CD8-positive, alpha-beta memory T cell (primary cell): ENCODE data around the gene PPP1R1B. TPM values are rescaled to one million over a fixed set of nuclear protein-coding genes. Genes with fewer than 3 reads are reported as not detected.

ENCODE experiments used
- CTCF ChIA-PET: fragments of 350-600 bp; sonication (Branson Sonifier 250); formaldehyde crosslinking; loops from one replicate; lab custom pipeline; 2021; ENCODE audit warnings: antibody characterized with exemption; lab: Charles Lee
- POLR2A ChIA-PET: fragments of 350-600 bp; sonication (Branson Sonifier 250); formaldehyde crosslinking; loops from one replicate; lab custom pipeline; 2021; ENCODE audit warnings: antibody characterized with exemption; lab: Charles Lee
- DNase-seq, 5 donors: peaks; one replicate each; pipeline versions ENCODE4 v3.0.0 to v3.0.0-alpha.2; 2020 to 2022; ENCODE audit warnings: mixed read lengths in 1 of 5
- H3K27ac ChIP-seq: one replicate; pipeline ENCODE4 v1.7.0; 2013; ENCODE audit warnings: low read depth, mild to moderate bottlenecking, low read length, moderate library complexity
- H3K27me3 ChIP-seq: 2 replicates; pipeline ENCODE4 v1.7.0; 2013; ENCODE audit warnings: low read length, mild to moderate bottlenecking; ENCODE audit not compliant: insufficient read depth, poor library complexity, severe bottlenecking
- H3K36me3 ChIP-seq: 2 replicates; pipeline ENCODE4 v1.7.0; 2013; ENCODE audit warnings: mild to moderate bottlenecking, low read length, moderate library complexity; ENCODE audit not compliant: insufficient read depth
- H3K4me1 ChIP-seq: 2 replicates; pipeline ENCODE4 v1.7.0; 2013; ENCODE audit warnings: mild to moderate bottlenecking, low read length, moderate library complexity; ENCODE audit not compliant: insufficient read depth
- H3K4me3 ChIP-seq: 2 replicates; pipeline ENCODE4 v1.7.0; 2013; ENCODE audit warnings: mild to moderate bottlenecking, low read length
- H3K9me3 ChIP-seq: 2 replicates; pipeline ENCODE4 v1.7.0; 2013; ENCODE audit warnings: mild to moderate bottlenecking, low read length
- H3K27ac Mint-ChIP-seq, 8 donors: one replicate each; pipeline ENCODE4 v1.8.0; 2020 to 2021; ENCODE audit warnings: mixed read lengths in 8 of 8, mild to moderate bottlenecking in 6 of 8, inconsistent platforms in 3 of 8, moderate library complexity in 3 of 8
- H3K27me3 Mint-ChIP-seq, 2 donors: one replicate each; pipeline ENCODE4 v1.8.0; 2020 to 2021; ENCODE audit warnings: mixed read lengths in 2 of 2, mild to moderate bottlenecking in 1 of 2, moderate library complexity in 1 of 2
- H3K36me3 Mint-ChIP-seq, 3 donors: one replicate each; pipeline ENCODE4 v1.8.0; 2020 to 2021; ENCODE audit warnings: mixed read lengths in 3 of 3, inconsistent platforms in 1 of 3, mild to moderate bottlenecking in 1 of 3
- H3K4me1 Mint-ChIP-seq, 3 donors: one replicate each; pipeline ENCODE4 v1.8.0; 2020 to 2021; ENCODE audit warnings: mixed read lengths in 3 of 3, inconsistent platforms in 1 of 3, mild to moderate bottlenecking in 1 of 3
- H3K4me3 Mint-ChIP-seq, 7 donors: one replicate each; pipeline ENCODE4 v1.8.0; 2020 to 2021; ENCODE audit warnings: mixed read lengths in 7 of 7, mild to moderate bottlenecking in 6 of 7, moderate library complexity in 4 of 7, inconsistent platforms in 2 of 7
- H3K9me3 Mint-ChIP-seq, 5 donors: one replicate each; pipeline ENCODE4 v1.8.0; 2020 to 2022; ENCODE audit warnings: mixed read lengths in 5 of 5, mild to moderate bottlenecking in 3 of 5, moderate library complexity in 2 of 5, inconsistent platforms in 1 of 5
- polyA plus RNA-seq: library from polyadenylated mRNA; unstranded; fragments of 300-500 nt; fragmentation: Illumina TruSeq; gene quantifications from one replicate; pipeline ENCODE4 v1.2.3, GENCODE V29; 2021
- total RNA-seq, 2 experiments: library from RNA; stranded (reverse); gene quantifications; one replicate each; pipeline ENCODE4 v1.2.3, GENCODE V29; 2021

PPP1R1B gene
- total and polyA plus RNA-seq, 3 experiments from 2014 or later: not detected

- CTCF ChIA-PET: interaction anchor here (0.6 to 11.4 kb wide), 69 partner anchors 8 to 597 kb away, joined by 3 to 161 read pairs (median 4); partner anchors contain the start of genes IKZF3, MIEN1, NEUROD2 and PGAP3
- H3K4me3 ChIP-seq: peak overlapping the region; percentile 50
- no peaks in the 10 kb centered on the region for H3K9me3 Mint-ChIP-seq
- peak overlapping the region; percentile 57 for H3K27ac ChIP-seq
- no peaks in the 10 kb centered on the region for H3K36me3 ChIP-seq
- peaks cover 10 to 14% of the 10 kb centered on the region in 2 donors for H3K27me3 Mint-ChIP-seq
- H3K9me3 ChIP-seq: no peaks in the 10 kb centered on the region
- H3K4me3 Mint-ChIP-seq: peak overlapping the region; percentile 70 to 91 (median 83)
- peak overlapping the region; percentile 80 to 92 (median 87) for H3K27ac Mint-ChIP-seq
- peaks cover 20 to 34% (median 22%) of the 10 kb centered on the region in 3 donors for H3K4me1 Mint-ChIP-seq
- POLR2A ChIA-PET: interaction anchor here (0.6 to 1.3 kb wide), 3 partner anchors 9 to 181 kb away, joined by 3 to 9 read pairs (median 3); partner anchors contain the start of gene PGAP3
- H3K36me3 Mint-ChIP-seq: no peaks in the 10 kb centered on the region
- peak; percentile 80 to 89 (median 83) for DNase-seq
- H3K4me1 ChIP-seq: peaks cover 32% of the 10 kb centered on the region
- peaks cover 17% of the 10 kb centered on the region for H3K27me3 ChIP-seq
Measured at GRCh38 chr17:39621523-39622379, 5.0 kb upstream of the PPP1R1B start.

GRCh38 chr17:39622380-39623006 is 4.3 kb upstream of the PPP1R1B start:
- H3K4me3 Mint-ChIP-seq: peak overlapping the region; percentile 70 to 91 (median 83)
- peak in 3 of 5 donors; percentile 14 to 71 (median 27) for DNase-seq
- H3K9me3 Mint-ChIP-seq: no peaks in the 10 kb centered on the region
- peak overlapping the region; percentile 80 to 92 (median 87) for H3K27ac Mint-ChIP-seq
- H3K9me3 ChIP-seq: no peaks in the 10 kb centered on the region
- peaks cover 18 to 37% (median 20%) of the 10 kb centered on the region in 3 donors for H3K4me1 Mint-ChIP-seq
- H3K27me3 ChIP-seq: peaks cover 17% of the 10 kb centered on the region
- H3K27me3 Mint-ChIP-seq: peaks cover 10 to 16% of the 10 kb centered on the region in 2 donors
- H3K36me3 Mint-ChIP-seq: no peaks in the 10 kb centered on the region
- CTCF ChIA-PET: interaction anchor here (0.8 to 11.4 kb wide), 42 partner anchors 9 to 596 kb away, joined by 3 to 161 read pairs (median 5); partner anchors contain the start of genes IKZF3, MIEN1, PNMT and STARD3
- peaks cover 31% of the 10 kb centered on the region for H3K4me1 ChIP-seq
- peak overlapping the region; percentile 50 for H3K4me3 ChIP-seq
- POLR2A ChIA-PET: interaction anchor here (0.6 to 1.3 kb wide), 4 partner anchors 8 to 180 kb away, joined by 3 to 9 read pairs (median 4); partner anchors contain the start of gene PGAP3
- H3K27ac ChIP-seq: peak overlapping the region; percentile 57
- no peaks in the 10 kb centered on the region for H3K36me3 ChIP-seq

GRCh38 chr17:39623356-39623950 is 3.3 kb upstream of the PPP1R1B start:
- DNase-seq: peak; percentile 74 to 87 (median 79)
- H3K27me3 Mint-ChIP-seq: peaks cover 17 to 23% of the 10 kb centered on the region in 2 donors
- peaks cover 28% of the 10 kb centered on the region for H3K4me1 ChIP-seq
- no peaks in the 10 kb centered on the region for H3K9me3 ChIP-seq
- H3K4me3 Mint-ChIP-seq: peak overlapping the region in 4 of 7 donors; percentile 54 to 78 (median 64)
- H3K36me3 ChIP-seq: no peaks in the 10 kb centered on the region
- no peak overlapping the region for H3K4me3 ChIP-seq
- ChIA-PET POLR2A (interaction anchor here (1.0 to 1.1 kb wide), 2 partner anchors 76 to 129 kb away, joined by 3 to 4 read pairs; no protein-coding TSS in a partner anchor), CTCF (interaction anchor here (0.7 to 11.4 kb wide), 22 partner anchors 10 to 333 kb away, joined by 3 to 161 read pairs (median 6); partner anchors contain the start of genes MIEN1, PNMT, STARD3 and TCAP)
- no peaks in the 10 kb centered on the region for H3K9me3 Mint-ChIP-seq
- H3K27me3 ChIP-seq: peaks cover 23% of the 10 kb centered on the region
- H3K27ac Mint-ChIP-seq: peak overlapping the region in 3 of 8 donors; percentile 50 to 87 (median 69)
- H3K27ac ChIP-seq: no peak overlapping the region
- no peaks in the 10 kb centered on the region for H3K36me3 Mint-ChIP-seq
- H3K4me1 Mint-ChIP-seq: peaks cover 15 to 32% (median 20%) of the 10 kb centered on the region in 3 donors

GRCh38 chr17:39624313-39624712 is 2.4 kb upstream of the PPP1R1B start:
- Histone ChIP-seq H3K36me3 (no peaks in the 10 kb centered on the region), H3K9me3 (no peaks in the 10 kb centered on the region), H3K27me3 (peaks cover 23% of the 10 kb centered on the region), H3K4me3 (no peak overlapping the region), H3K4me1 (peaks cover 27% of the 10 kb centered on the region), H3K27ac (no peak overlapping the region)
- Mint-ChIP-seq H3K4me1 (peaks cover 13 to 30% (median 20%) of the 10 kb centered on the region in 3 donors), H3K27me3 (peaks cover 22 to 27% of the 10 kb centered on the region in 2 donors), H3K9me3 (no peaks in the 10 kb centered on the region), H3K27ac (no peak overlapping the region), H3K4me3 (peak overlapping the region in 1 of 7 donors; percentile 38), H3K36me3 (no peaks in the 10 kb centered on the region)
- CTCF ChIA-PET: interaction anchor here (1.1 to 11.4 kb wide), 9 partner anchors 9 to 356 kb away, joined by 3 to 161 read pairs (median 15); partner anchors contain the start of genes MIEN1, PNMT, PSMD3 and STARD3
- POLR2A ChIA-PET: interaction anchor here (0.6 kb wide), 1 partner anchor 182 kb away, joined by 3 read pairs; no protein-coding TSS in a partner anchor
- no peak for DNase-seq

- Mint-ChIP-seq H3K4me3 (peak overlapping the region in 2 of 7 donors; percentile 37 to 39), H3K27me3 (peaks cover 22 to 29% of the 10 kb centered on the region in 2 donors), H3K9me3 (no peaks in the 10 kb centered on the region), H3K4me1 (peaks cover 13 to 30% (median 20%) of the 10 kb centered on the region in 3 donors), H3K36me3 (no peaks in the 10 kb centered on the region), H3K27ac (no peak overlapping the region)
- H3K4me3 ChIP-seq: no peak overlapping the region
- no peaks in the 10 kb centered on the region for H3K36me3 ChIP-seq
- DNase-seq: no peak
- H3K9me3 ChIP-seq: no peaks in the 10 kb centered on the region
- POLR2A ChIA-PET: interaction anchor here (0.5 kb wide), 1 partner anchor 831 kb away, joined by 11 read pairs; no protein-coding TSS in a partner anchor
- CTCF ChIA-PET: interaction anchor here (0.5 to 11.4 kb wide), 9 partner anchors 8 to 355 kb away, joined by 3 to 161 read pairs (median 4); partner anchors contain the start of genes PNMT, PSMD3 and STARD3
- H3K27ac ChIP-seq: no peak overlapping the region
- H3K27me3 ChIP-seq: peaks cover 23% of the 10 kb centered on the region
- H3K4me1 ChIP-seq: peaks cover 27% of the 10 kb centered on the region
Measured at GRCh38 chr17:39625198-39625785, 1.5 kb upstream of the PPP1R1B start.

GRCh38 chr17:39627047-39627711 is 427 bp downstream of the PPP1R1B start:
- peaks cover 9 to 29% (median 15%) of the 10 kb centered on the region in 3 donors for H3K4me1 Mint-ChIP-seq
- POLR2A ChIA-PET: no interaction called here
- Histone ChIP-seq H3K36me3 (no peaks in the 10 kb centered on the region), H3K4me1 (peaks cover 23% of the 10 kb centered on the region), H3K27ac (no peak overlapping the region), H3K4me3 (no peak overlapping the region), H3K9me3 (no peaks in the 10 kb centered on the region), H3K27me3 (peaks cover 23% of the 10 kb centered on the region)
- H3K9me3 Mint-ChIP-seq: no peaks in the 10 kb centered on the region
- peaks cover 24 to 44% of the 10 kb centered on the region in 2 donors for H3K27me3 Mint-ChIP-seq
- H3K27ac Mint-ChIP-seq: no peak overlapping the region
- CTCF ChIA-PET: interaction anchor here (1.2 to 11.4 kb wide), 3 partner anchors 6 to 179 kb away, joined by 3 to 161 read pairs (median 4); partner anchors contain the start of gene STARD3
- H3K4me3 Mint-ChIP-seq: peak overlapping the region in 4 of 7 donors; percentile 41 to 66 (median 48)
- no peaks in the 10 kb centered on the region for H3K36me3 Mint-ChIP-seq
- DNase-seq: no peak
